Measurements from ENCODE around the gene STK32B. TPM values are rescaled to one million over a fixed set of nuclear protein-coding genes. Genes with fewer than 3 reads are reported as not detected.

STK32B gene
- total and polyA plus RNA-seq, 9 of the 15 experiments (the other 6 are each of a cell fraction or from before 2014, with no cell fraction given) = 0.03 to 0.20 (median 0.07) TPM; not detected in 2

- Histone ChIP-seq H3K27me3 (ENCODE audit: control insufficient read depth in 2 of 2, insufficient read depth in 2 of 2, low read length in 2 of 2) (peaks cover 9 to 55% of the 10 kb centered on the region in 2 experiments; a peak in 4 of 5 replicates), H4K20me1 (replicated peaks; ENCODE audit: control insufficient read depth, insufficient read depth, low read length) (peaks cover 9% of the 10 kb centered on the region), H3K4me2 (ENCODE audit: insufficient read depth, low read length) (no peak overlapping the region), H2AFZ (ENCODE audit: low read depth, low read length) (no peak overlapping the region), H3K4me1 (replicated peaks in 1 of 2; ENCODE audit: control insufficient read depth in 2 of 2, insufficient read depth in 2 of 2, low read length in 2 of 2) (no peaks in the 10 kb centered on the region; a peak in 1 of 5 replicates), H3K79me2 (ENCODE audit: control insufficient read depth, insufficient read depth, low read length) (no peaks in the 10 kb centered on the region), H3K36me3 (ENCODE audit: control insufficient read depth, insufficient read depth, low read length) (no peaks in the 10 kb centered on the region), H3K9me1 (ENCODE audit: control insufficient read depth, insufficient read depth, low read length) (no peaks in the 10 kb centered on the region), H3K9ac (ENCODE audit: insufficient read depth in 1 of 2, low read depth in 2 of 2, low read length in 2 of 2) (no peak overlapping the region), H3K9me3 (replicated peaks; ENCODE audit: control insufficient read depth, insufficient read depth, low read depth, low read length) (no peaks in the 10 kb centered on the region), H3K27ac (ENCODE audit: extremely low read depth, low read depth, low read length) (no peak overlapping the region), H3K4me3 (no peak overlapping the region)
- no TSS peak for BruUV-seq (replicated peaks)
- ATAC-seq = peak; percentile 85
- CTCF ChIA-PET (ENCODE audit: low intra/inter-chr PET ratio) = no interaction called here
- WGBS (ENCODE audit: insufficient coverage, low coverage, missing lambda C conversion rate) = 1% methylated on average over 9 of the region's 14 CpGs
- peak; percentile 45 to 52 (median 50) for DNase-seq (ENCODE audit: extremely low read depth in 1 of 4, low spot score in 3 of 4)
- in situ Hi-C loops (cut with MboI) = no loop called here
- POLR2A ChIA-PET = interaction anchor here (0.9 kb wide), 1 partner anchor 12 kb away, joined by 3 read pairs; no protein-coding TSS in a partner anchor
- FAIRE-seq = peak; percentile 37
- intact Hi-C loops (cut with micrococcal nuclease) = loop anchor here (1.0 kb wide), 1 partner anchor 465 kb away; no protein-coding TSS in a partner anchor
- TF ChIP-seq SMC3 (conservative IDR thresholded peaks at IDR 0.05; ENCODE audit: insufficient read depth, low read depth, low read length) = peak; percentile 35; the same call in 1 of the 2 replicates
- no peak for TF ChIP-seq LARP7 (IDR thresholded peaks at IDR 0.05)
- TF ChIP-seq XRCC5 (IDR thresholded peaks at IDR 0.05; ENCODE audit: low read depth, low read length) = peak; percentile 31; the same call in 1 of the 2 replicates
- TF ChIP-seq, protein P1, sequence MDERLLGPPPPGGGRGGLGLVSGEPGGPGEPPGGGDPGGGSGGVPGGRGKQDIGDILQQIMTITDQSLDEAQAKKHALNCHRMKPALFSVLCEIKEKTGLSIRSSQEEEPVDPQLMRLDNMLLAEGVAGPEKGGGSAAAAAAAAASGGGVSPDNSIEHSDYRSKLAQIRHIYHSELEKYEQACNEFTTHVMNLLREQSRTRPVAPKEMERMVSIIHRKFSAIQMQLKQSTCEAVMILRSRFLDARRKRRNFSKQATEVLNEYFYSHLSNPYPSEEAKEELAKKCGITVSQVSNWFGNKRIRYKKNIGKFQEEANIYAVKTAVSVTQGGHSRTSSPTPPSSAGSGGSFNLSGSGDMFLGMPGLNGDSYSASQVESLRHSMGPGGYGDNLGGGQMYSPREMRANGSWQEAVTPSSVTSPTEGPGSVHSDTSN (CRISPR knock-in tag; IDR thresholded peaks at IDR 0.05; ENCODE audit: low read depth) = no peak
- TF ChIP-seq, protein P1 (tag; conservative IDR thresholded peaks at IDR 0.05; ENCODE audit: low read depth) = no peak
- peak; percentile 35; the same call in 1 of the 2 replicates for TF ChIP-seq REST (IDR thresholded peaks at IDR 0.05; ENCODE audit: borderline replicate concordance)
- no peak for TF ChIP-seq REST (CRISPR knock-in tag; IDR thresholded peaks at IDR 0.05; ENCODE audit: low read depth)
- peak; percentile 56 to 74 (median 61) for TF ChIP-seq CTCF (IDR thresholded peaks at IDR 0.05 in 2 of 3, conservative IDR thresholded peaks at IDR 0.05 in 1 of 3; ENCODE audit: insufficient read depth in 2 of 3, low read depth in 1 of 3, low read length in 3 of 3)
- 0 out of 2 replicates have a peak, but pooled peaks have one; percentile 24 for TF ChIP-seq KLF16 (IDR thresholded peaks at IDR 0.05)
These were observed 409.0 kb downstream of the STK32B start for GRCh38 chr4:5460106-5460801.
